Stimulated activated CD8-positive, alpha-beta memory T cell treated with anti-CD3 and anti-CD28 coated beads, Interleukin-15, amount 100 ng/mL, for 4 hours (primary cell): ENCODE measurements around the gene PRSS3.
"Not testable (repeated sequence)": the region's sequence is repeated elsewhere in the genome, so short reads cannot be mapped to it uniquely, and the experiment has no call there.

Source experiments
- DNase-seq, 2 donors: peaks; one replicate each; pipeline ENCODE4 v3.0.0-alpha.2; 2020; ENCODE audit warnings: low read depth in 2 of 2

PRSS3 gene

DNA sequence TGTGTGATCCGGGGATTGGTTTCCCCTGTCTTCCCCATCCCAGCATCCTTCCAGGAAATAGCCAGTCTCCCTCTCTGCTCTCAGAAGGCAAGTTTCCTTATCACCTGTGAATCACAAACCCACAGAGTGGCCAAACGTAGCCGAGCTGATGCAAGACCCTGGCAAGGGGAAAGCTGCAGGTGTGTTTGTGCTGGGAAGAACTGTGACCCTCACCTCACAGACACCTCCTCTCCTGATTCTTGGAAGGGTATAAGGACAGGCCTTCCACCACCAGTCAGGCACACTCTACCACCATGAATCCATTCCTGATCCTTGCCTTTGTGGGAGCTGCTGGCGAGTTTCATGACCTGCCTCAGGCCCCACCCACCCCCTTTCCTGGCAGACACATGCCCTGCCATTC, at the start of gene PRSS3:
Gene PRSS3, plus strand, starts transcription at position 281 of the 400 bp plus-strand sequence. Its CDS starts 13 bp downstream, at position 294.
- no peak for DNase-seq

DNA sequence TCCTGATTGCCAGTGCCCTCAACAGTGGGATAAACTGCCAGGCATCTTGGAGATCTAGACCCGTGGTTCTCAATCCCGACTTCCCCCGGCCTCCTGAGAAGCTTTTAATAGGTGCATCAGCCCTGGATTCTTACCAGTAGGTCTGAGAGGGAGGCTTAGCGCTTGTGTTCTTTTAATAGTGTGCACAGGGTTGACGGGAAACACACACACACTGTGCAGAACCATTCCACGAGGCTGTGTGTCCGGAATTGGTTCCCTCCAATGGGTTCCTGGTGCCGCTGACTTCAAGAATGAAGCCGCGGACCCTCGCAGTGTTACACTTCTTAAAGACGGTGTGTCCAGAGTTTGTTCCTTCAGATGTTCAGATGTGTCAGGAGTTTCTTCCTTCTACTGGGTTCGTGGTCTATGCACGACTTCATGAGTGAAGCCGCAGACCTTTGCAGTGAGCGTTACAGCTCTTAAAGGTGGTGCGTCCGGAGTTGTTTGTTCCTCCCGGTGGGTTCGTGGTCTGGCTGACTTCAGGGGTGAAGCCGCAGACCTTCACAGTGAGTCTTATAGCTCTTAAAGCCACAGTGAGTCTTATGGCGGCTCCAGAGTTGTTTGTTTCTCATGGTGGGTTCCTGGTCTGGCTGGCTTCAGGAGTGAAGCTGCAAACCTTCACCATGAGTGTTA, 46.6 kb upstream of the PRSS3 start:
- peak in 1 of 2 donors; percentile 23 for DNase-seq

DNA sequence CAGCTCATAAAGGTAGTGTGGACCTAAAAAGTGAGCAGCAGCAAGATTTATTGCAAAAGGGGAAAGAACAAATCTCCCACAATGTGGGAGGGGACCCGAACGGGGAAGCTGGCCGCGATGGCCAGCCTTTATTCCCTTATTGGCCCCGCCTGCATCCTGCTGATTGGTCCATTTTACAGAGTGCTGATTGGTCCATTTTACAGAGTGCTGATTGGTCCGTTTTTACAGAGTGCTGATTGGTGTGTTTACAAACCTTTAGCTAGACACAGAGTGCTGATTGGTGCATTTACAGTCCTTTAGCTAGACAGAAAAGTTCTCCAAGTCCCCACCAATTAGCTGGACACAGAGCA, 46.1 kb upstream of the PRSS3 start:
- DNase-seq = not testable (repeated sequence)

DNA sequence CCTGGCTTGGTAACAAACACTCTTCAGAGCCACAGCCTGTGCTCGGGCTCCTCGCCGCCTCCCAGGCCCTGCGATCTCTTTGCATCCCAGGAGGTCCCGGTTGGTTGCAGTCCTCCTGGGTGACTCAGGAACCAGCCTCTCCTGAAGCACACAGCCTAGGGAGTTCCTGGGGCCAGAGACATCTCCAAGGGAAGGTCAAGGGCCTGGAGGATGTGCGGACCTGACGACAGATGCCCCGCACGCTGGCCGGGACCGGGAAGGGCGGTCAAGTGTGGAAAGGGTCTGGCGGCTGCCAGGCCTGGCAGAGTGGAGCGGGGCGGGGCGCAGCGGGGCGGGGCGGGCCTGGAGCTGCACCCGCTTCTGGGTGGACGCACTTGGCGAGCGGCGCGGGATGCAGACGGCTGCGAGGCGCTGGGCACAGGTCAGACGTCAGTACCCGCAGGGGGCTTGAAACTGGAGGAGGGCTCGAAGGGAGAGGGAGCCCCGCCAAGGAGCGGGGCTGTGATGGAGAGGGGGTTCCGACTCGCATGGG, 45.0 kb upstream of the PRSS3 start:
- no peak for DNase-seq

DNA sequence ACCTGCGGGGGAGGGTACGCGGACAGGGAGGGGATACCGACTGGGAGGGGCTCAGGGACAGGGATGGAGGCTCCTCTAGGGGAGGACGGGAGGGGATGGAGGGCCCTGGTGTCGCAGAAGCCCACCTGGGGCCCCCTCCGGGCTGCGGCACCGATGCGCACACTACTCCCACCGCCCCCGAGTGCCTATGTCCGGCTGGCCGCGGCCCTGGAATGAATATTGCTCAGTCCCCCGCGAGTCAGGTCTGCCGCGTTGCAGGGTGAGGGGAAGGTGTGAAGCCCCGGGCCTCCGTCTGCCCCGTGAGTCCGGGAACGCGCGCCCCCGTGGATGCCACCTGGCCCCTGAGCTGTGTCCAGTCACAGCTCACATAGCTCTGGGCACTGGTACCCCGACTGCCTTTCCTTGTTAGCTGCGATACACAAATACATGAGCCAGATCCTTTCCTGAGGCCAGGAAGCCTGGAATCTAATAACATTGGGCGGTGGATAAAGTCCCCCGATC, 44.5 kb upstream of the PRSS3 start:
- DNase-seq = no peak

DNA sequence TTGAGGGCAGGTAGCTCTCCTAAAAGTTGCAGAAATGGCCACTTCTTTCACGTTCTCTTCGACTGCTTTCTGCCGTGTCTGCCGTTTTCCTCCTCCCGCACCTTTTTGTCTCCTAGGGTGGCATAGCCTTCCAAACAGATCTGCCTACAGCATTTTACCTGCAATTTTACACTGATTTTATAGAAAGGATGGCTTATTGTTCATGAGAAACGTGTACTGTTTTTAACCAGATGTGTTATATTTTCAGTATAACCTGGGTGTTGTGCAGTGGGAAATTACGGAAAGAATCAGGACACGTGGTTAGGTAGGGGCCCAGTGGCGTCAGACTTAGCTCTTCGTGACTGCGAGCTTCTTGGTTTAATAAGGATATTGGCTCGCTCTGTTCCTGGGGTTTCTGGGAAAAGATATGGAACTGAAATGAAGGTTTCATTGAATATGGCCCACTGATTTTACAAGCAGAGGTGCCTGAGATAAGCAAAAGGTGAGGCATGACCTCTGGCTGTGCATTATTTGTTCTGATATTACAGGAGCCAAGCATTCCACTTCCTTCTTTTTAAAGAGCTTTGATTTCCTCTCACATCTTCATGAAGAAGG, 43.7 kb upstream of the PRSS3 start:
- DNase-seq = no peak

DNA sequence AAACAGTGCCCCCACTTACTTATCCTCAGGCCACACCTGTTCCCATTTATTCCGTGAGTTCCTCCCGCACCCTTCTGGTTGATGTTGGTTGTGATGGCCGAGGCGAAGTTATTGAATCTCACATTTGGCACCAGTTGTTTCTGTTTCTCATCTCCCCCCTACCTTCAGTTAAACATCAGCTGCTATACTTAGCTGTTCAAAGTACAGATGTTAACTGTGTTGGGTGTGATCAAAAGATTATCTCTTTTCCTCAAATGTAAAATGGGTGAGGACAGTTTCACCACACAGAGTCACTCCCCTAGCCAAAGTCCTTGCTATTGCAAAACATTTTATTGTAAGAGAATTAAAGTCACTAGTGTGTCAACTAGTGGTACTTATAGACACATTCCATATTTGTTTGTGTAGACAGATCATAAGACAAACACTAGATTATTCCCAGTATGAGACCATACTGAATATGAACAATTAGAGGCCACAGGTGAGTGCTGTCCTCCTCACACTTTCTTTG, 43.2 kb upstream of the PRSS3 start:
- no peak for DNase-seq

DNA sequence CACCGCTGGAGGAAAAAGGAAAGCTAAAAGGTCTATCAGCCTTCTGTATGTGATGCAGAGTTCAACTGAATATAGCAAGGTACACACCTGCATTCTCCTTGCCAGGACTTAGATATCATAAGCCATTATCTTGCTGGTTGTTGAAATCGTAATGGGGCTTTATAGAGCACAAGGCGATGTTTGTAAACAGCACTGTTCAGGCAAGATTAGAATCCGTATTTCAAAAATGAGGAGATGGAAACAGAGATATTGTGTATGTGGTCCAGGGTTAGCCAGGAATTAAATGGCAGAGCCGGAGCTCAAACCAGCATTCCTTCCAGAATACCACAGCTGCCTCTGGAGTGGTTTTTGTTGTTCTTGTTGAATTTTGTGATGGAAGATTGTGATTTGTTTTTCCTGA, 42.6 kb upstream of the PRSS3 start:
- not testable (repeated sequence) for DNase-seq

- not testable (repeated sequence) for DNase-seq
Observed at GRCh38 chr9:33759648-33760047, 35.7 kb upstream of the PRSS3 start.

- no peak for DNase-seq
Observed at GRCh38 chr9:33762343-33762742, 33.0 kb upstream of the PRSS3 start.

GRCh38 chr9:33763709-33764108, 31.7 kb upstream of the PRSS3 start:
- DNase-seq = not testable (repeated sequence)

- no peak for DNase-seq
Observed at GRCh38 chr9:33765411-33765810, 29.9 kb upstream of the PRSS3 start.

GRCh38 chr9:33770156-33770880, 25.0 kb upstream of the PRSS3 start:
- DNase-seq = not testable (repeated sequence)

GRCh38 chr9:33773135-33773534, 22.2 kb upstream of the PRSS3 start:
- not testable (repeated sequence) for DNase-seq

- not testable (repeated sequence) for DNase-seq
Observed at GRCh38 chr9:33774074-33774659, 21.2 kb upstream of the PRSS3 start.

- DNase-seq = no peak
Observed at GRCh38 chr9:33776578-33776977, 18.8 kb upstream of the PRSS3 start.

GRCh38 chr9:33778700-33779351, 16.5 kb upstream of the PRSS3 start:
- DNase-seq = peak in 1 of 2 donors; percentile 20

- no peak for DNase-seq
Observed at GRCh38 chr9:33780276-33780675, 15.1 kb upstream of the PRSS3 start.

- DNase-seq = no peak
Observed at GRCh38 chr9:33781736-33782135, 13.6 kb upstream of the PRSS3 start.

DNA sequence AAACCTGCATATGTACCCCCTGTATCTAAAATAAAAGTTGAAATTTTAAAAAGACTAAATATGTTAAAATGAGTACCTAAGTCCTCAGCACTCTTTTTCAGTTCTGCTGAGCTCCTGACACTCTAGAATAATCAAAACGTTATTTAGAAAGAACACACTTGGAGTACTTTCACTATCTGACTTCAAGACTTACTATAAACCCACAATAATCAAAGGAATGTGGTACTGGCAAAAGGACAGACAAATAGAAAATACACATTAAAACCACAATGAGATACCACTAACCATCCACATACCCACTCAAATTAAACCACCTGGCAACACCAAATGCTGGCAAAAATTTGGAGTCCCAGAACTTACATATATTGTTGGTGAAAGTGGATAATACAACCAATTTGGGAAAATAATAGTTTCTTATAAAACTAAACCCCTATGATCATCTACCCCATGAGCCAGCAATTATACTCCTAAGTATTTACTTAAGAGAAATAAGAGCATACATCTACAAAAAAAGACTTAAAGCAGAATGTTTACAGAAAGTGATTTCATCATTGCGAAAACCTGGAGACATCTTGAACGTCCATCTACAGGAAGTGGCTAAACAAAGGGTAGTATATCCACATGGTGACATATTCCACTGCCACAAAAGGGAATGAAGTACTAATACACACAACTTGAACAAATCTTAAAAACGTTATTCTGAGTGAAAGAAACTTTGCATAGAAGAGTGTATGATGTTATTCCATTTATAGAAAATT, 12.8 kb upstream of the PRSS3 start:
- DNase-seq = no peak

DNA sequence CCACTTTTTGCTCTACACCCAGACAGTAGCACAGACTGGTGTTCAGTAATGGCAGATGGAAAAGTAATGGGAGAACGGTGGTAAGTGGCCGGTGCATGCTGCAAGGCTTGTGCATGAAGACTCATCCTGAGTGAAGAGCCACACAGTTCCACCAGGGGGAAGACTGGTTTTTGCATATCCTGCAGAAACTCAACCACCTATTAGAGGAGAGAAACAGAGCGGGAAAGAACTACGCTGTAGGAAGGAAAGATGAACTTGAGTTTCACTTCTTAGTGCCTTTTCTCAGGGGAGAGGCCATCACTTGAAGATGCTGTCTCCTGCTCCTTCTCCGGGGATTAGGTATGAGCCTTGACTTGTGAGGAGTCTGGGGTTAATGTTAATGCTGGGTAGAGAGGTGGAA, 9.4 kb upstream of the PRSS3 start:
- no peak for DNase-seq
